Natural killer cell treated with Interleukin-12 subunit alpha and Interleukin-12 subunit beta and Interleukin-15 and Interleukin-18, amount 100 ng/mL, for 72 hours (primary cell): ENCODE results near the gene DENND1B. TPM values are rescaled to one million over a fixed set of nuclear protein-coding genes. Genes with fewer than 3 reads are reported as not detected.

Source experiments
- total RNA-seq, 2 donors: library from RNA; stranded (reverse); gene quantifications; one replicate each; pipeline ENCODE4 v1.2.3, GENCODE V29; 2022

The DENND1B gene
- total RNA-seq, 2 donors from 2014 or later = 26.1 to 27.7 TPM

Other genes starting within 250 kb of the DENND1B start
- gene C1orf53, start 127.2 kb upstream of the DENND1B start, total RNA-seq = 1 to 10 TPM in 1 of 2 donors, not detected in 1; 1.8 TPM
- gene LHX9, start 141.9 kb upstream of the DENND1B start, total RNA-seq = under 1 TPM in 1 of 2 donors, not detected in 1; 0.20 TPM